ENCODE data around the gene IFT27.

DNA sequence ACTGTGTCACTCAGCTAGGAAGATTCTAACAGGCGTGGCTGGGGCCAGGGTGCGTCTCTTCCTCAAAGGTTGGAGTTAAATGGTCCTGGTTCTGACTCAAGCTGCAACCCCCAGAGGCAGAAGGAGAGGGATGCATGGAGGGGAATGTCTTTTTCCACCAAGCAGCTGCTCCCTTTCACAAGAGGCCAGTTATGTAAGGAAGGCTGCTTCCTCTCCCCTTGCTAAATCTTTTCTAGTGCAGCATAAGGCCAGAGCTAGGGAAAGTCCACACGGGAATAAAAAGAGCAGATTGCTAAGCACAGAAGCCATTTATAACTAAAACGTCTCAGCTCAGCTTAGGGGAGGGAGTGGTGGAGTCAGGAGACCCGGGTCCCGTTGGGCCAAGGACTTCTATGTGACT is 30.9 kb upstream of the IFT27 start:
- TF ChIP-seq POLR2AphosphoS5 (IDR thresholded peaks at IDR 0.05; ENCODE audit: low read depth): no peak
- TF ChIP-seq, protein P1, sequence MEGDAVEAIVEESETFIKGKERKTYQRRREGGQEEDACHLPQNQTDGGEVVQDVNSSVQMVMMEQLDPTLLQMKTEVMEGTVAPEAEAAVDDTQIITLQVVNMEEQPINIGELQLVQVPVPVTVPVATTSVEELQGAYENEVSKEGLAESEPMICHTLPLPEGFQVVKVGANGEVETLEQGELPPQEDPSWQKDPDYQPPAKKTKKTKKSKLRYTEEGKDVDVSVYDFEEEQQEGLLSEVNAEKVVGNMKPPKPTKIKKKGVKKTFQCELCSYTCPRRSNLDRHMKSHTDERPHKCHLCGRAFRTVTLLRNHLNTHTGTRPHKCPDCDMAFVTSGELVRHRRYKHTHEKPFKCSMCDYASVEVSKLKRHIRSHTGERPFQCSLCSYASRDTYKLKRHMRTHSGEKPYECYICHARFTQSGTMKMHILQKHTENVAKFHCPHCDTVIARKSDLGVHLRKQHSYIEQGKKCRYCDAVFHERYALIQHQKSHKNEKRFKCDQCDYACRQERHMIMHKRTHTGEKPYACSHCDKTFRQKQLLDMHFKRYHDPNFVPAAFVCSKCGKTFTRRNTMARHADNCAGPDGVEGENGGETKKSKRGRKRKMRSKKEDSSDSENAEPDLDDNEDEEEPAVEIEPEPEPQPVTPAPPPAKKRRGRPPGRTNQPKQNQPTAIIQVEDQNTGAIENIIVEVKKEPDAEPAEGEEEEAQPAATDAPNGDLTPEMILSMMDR (conservative IDR thresholded peaks at IDR 0.05; ENCODE audit: low read depth in 2 of 2): no peak
- TF ChIP-seq, protein P2, sequence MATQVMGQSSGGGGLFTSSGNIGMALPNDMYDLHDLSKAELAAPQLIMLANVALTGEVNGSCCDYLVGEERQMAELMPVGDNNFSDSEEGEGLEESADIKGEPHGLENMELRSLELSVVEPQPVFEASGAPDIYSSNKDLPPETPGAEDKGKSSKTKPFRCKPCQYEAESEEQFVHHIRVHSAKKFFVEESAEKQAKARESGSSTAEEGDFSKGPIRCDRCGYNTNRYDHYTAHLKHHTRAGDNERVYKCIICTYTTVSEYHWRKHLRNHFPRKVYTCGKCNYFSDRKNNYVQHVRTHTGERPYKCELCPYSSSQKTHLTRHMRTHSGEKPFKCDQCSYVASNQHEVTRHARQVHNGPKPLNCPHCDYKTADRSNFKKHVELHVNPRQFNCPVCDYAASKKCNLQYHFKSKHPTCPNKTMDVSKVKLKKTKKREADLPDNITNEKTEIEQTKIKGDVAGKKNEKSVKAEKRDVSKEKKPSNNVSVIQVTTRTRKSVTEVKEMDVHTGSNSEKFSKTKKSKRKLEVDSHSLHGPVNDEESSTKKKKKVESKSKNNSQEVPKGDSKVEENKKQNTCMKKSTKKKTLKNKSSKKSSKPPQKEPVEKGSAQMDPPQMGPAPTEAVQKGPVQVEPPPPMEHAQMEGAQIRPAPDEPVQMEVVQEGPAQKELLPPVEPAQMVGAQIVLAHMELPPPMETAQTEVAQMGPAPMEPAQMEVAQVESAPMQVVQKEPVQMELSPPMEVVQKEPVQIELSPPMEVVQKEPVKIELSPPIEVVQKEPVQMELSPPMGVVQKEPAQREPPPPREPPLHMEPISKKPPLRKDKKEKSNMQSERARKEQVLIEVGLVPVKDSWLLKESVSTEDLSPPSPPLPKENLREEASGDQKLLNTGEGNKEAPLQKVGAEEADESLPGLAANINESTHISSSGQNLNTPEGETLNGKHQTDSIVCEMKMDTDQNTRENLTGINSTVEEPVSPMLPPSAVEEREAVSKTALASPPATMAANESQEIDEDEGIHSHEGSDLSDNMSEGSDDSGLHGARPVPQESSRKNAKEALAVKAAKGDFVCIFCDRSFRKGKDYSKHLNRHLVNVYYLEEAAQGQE (IDR thresholded peaks at IDR 0.05; ENCODE audit: unreplicated experiment): no peak
- no peak for TF ChIP-seq EZH2phosphoT487 (IDR thresholded peaks at IDR 0.05; ENCODE audit: unreplicated experiment)

Measured in GM23338 (cell line).